Hematopoietic multipotent progenitor cell (in vitro differentiated cells): ENCODE measurements around the gene ZNF804A. TPM values are rescaled to one million over a fixed set of nuclear protein-coding genes. Genes with fewer than 3 reads are reported as not detected.
A peak's percentile ranks its signal among the peaks of the same experiment; 100 is the strongest.

Experiments used
- DNase-seq, 3 donors: peaks; one replicate each; pipeline ENCODE4 v3.0.0-alpha.2; 2011 to 2015; ENCODE audit warnings: low read depth in 2 of 3, low spot score in 2 of 3
- total RNA-seq: library from RNA; depleted of rRNA; stranded (reverse); fragments of >200 nt; gene quantifications from one replicate; pipeline ENCODE4 v1.2.3, GENCODE V29; 2012

The ZNF804A gene
- total RNA-seq, 1 donor: 4.6 TPM

DNA sequence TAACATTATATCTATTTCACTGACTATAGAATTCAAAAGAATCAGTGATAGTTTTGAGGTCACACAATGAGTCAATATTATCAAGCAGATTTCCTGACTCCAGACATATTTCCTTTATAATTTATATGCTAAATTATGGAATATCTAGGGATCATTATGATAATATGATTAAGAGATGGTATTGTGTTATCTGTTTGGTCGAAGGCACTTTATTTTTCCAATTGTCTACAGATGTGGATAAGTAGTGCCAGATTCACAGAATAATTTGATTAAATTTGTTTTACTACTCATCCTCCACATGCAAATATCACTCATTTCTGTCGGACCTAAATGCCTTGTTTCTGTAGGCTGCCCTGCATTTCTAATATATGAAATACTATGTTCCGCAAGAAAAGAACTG lies 4.4 kb downstream of the ZNF804A start:
- DNase-seq: no peak

DNA sequence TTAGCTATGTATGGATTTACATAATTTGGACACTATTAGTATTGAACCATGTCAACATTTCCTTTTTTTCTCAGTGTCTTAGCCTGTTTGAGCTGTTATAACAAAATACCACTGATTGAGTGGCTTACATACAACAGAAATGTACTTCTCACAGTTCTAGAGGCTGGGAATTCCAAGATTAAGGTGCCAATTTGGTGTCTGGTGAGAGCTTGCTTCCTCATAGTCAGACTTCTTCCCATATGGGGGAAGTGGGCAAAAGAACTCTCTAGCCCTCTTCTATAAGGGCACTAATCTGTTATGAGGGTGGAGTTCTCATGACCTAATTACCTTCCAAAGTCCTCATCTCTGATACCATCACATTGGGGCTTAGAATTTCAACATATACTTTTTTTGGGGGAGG lies 12.6 kb downstream of the ZNF804A start:
- no peak for DNase-seq

DNA sequence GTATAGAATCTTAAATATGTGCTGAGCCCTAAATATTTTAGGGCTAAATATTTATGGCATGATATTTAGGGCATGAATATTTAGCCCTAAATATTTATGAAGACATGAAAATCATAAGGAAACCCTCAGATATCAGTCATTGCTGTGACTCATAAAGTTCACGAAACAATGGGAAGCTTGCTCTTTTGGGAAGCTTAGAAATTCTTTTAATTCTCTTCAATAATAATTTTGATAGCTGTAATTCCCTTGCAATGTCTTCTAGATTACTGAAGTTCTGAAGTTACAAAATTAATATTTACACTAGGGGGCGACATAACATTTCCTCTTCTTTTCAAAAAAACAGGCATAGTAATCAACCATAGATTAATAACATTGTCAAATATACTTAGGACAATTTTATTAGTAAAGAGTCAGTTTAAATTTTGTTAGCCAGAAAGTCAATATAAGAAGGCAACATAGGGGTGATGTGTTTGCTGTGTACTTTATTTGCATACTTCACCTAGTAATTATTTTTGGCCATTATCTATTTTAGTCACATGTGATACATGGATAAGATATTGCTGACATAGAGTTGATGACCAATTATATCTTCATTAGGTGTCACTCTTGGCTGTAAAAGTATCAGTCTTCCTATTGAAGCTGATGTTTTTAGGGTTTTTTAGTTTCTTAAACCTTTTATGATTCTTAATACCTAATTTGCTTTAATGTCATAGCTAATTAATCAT lies 13.2 kb downstream of the ZNF804A start:
- DNase-seq: peak in 2 of 3 donors; percentile 26 to 68

DNA sequence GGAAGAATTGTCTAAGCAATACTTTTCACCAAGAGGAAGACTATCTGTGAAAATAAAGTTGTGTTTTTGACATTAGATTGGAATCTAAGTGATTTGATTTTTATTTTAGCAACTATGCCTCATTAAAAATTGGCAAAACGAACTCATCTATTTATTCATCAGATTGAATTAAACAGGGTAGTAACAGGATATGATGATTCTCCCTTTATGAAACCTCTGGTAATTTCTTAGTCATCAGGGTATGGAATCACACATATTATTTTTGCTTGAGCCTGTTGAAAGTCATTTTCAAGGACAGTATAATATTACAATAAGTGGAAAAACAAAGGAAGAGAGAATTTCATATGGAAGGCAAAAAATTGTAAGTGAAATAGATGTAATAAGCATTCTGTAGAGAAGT lies 22.0 kb downstream of the ZNF804A start:
- no peak for DNase-seq

DNA sequence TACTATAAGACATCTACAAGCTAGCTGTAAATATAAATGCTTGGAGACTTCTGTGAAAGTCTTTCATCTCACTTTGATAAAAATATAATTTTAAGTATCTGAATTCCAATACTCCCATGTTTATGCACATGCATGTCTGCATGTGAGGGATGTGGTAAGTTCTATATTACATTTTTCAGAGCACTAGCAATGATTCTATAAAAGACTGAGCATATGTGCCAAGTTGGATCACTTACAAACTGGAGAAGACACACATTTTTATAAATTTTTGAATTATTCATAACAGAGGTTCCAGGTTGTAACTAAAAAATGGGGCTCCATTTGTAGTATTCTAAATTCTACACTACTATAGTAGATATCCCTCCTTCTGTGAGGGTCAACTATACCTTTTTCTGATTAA lies 26.0 kb downstream of the ZNF804A start:
- no peak for DNase-seq

DNA sequence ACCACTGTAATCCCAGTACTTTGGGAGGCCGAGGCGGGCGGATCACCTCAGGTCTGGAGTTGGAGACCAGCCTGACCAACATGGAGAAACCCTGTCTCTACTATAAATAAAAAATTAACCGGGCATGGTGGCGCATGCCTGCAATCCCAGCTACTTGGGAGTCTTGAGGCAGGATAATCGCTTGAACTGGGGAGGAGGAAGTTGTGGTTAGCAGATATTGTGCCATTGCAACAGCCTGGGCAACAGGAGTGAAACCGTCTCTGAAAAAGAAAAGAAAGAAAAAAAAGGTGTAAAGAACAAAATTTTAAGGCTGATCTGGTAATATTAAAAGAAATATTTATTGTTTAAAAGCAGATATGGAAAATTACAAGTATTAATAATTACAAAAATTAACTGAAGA lies 29.7 kb downstream of the ZNF804A start:
- DNase-seq: no peak

DNA sequence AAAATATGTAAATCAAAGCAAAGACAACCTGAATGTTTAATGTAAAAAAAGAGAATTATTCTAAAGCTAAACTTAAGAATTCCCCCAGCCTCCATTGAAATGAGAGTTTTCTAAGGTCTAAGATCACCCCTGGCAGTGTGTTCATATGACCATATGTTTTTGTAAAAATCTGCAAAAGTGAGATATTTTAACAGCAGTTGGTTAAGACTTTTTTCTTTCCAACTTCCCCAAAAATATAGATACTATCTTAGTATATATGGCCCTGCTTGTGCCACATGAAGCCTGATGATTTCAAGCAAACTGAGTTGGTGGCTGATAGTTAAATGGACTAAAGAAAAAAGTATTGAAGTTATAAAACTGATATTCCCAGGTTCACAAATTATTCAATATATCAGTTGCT lies 35.4 kb downstream of the ZNF804A start:
- peak in 2 of 3 donors; percentile 14 to 72 for DNase-seq

DNA sequence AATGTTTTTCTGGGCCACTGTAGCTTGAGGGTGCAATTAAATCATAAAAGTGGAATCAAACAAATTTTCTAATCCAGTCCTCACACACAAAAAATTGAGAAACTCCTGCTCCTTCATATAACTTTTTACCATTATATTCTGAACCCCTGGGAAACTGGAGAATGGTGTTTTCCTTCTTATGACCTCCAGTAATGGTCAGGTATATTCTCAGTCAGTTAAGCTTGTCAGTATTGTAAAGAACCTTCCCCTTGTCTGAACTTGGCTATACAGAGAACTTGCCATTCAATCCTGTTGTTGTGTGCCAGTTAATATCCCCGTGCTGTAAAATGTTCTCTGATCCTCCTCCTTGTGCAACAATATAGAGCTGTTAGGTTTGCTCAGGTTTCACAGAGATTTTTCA lies 39.5 kb downstream of the ZNF804A start:
- no peak for DNase-seq

DNA sequence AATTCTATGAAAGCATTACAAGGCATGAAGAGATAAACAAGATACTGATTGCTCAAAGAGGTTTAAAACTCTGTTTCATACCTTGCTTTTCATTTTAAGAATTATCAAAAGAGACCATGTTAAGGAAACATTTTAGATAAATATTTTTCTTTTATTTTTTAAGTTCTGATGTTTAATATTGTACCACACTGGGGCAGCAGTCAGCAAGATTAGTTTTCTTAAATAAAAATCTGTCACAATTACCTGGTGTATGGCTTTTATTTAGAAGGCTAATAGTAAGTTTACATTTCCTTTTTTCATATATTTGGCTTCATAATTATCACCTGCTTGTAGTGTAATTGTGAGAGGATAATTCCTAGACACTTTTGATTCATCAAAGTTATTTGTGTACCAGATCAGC lies 46.4 kb downstream of the ZNF804A start:
- peak in 1 of 3 donors; percentile 49 for DNase-seq

DNA sequence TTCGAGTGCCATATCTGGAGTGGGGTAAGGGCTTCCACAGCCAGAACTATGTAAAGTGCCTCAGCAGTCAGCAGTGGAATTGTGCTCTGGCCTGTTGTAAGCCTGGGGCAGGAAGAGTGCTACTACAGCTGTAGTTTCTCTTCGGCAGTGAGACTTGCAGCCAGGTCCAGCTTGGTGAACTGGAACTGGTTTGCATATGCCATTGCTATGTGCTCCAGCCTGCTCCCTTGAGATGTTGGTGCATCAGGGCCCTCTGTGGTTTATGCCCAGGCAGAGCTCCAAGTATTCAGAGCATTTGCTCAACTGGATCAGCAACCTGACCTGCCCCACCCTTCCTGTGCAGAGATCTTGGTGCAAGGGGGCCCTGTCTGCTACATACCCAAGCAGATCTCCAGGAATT lies 47.8 kb downstream of the ZNF804A start:
- DNase-seq: no peak

DNA sequence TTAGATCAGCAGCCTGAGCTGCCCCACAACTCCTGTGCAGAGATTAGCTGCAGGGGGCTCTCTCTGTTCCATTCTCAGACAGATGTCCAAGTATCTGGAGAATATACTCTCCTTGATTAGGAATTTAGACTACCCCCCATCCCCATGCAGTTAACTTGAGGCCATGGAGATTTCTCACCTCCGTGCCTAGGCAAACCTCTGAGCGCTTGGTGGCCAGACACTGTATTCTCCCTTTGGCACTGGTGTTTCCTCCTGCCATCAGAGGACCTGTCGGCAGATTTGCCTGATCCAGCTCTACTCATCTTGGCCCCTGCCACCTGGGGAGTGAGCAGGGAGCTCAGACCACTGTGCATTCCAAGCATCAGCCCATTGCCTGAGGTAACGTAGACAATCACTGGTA lies 48.3 kb downstream of the ZNF804A start:
- no peak for DNase-seq

DNA sequence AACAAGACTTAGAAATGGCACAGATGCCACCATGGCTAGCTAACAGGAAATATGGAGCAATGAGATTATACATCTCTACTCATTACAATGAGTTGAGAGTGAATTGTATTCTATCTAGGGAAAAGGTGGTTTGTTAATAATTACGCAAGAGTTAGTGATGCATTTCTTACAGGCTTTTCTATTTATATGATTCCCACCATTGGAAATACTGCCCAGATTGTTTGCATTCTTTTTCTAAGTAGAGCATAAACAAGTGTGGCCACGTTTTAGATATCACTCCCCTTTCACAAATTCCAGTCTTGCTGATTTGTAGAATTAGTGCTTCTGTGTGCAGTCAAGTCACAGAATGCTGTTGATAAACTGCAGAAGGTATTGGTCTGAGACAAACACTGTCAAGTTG lies 56.6 kb downstream of the ZNF804A start:
- no peak for DNase-seq

DNA sequence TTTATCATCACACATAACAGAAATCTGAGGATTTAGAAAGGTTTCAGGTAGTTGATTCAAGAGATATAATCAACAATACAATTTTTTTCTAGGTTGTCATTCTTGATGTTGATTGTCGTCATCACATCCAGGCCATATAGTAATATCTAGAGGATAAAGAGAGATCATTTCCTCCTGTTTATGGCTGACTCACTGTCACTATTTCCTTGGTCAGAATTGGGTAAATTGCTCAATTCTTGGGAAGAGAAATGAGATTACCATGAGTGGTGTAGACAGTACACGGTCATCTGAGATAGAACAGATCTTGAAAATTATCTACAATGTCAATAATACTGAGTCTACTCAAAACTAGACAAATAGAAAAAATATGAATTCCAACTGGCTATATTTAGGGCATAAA lies 78.8 kb downstream of the ZNF804A start:
- no peak for DNase-seq

DNA sequence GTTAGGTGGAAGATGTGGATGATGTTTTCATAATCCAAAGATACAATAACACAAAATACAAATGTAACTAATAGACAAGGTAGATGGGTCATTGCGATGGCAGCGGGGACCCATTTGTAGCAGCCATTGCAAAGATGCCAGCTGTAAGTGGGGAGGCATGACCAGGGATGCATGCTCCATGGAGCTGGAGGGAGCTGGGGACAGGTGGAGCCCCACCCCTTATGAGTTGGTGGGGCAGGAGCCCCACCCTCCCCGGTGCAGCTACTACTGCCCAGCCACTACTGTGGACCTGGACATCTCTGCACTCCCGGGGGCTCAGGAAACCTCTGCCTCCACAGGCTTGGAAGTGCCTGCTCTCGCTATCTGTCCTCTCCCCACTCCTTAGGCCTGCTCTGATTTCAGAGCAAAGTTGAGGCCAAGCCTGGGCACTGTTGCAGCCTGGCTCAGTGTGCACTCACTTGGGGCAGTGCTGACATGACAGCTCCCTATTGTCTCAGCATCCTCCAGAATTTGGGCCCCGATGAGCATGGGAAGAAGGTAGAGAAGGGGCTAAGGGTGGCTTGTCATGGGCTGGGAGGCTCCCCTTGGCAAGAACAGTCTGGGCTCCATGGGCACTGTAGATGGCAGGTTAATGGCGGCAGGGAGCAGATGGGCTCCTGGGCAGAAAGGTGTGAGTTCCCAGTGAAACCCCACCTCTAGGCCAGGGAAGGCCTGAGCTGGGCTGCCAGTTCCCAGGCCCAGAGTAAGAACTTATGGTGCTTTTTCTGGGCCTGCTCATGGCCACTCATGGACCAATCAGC lies 81.1 kb downstream of the ZNF804A start:
- no peak for DNase-seq

DNA sequence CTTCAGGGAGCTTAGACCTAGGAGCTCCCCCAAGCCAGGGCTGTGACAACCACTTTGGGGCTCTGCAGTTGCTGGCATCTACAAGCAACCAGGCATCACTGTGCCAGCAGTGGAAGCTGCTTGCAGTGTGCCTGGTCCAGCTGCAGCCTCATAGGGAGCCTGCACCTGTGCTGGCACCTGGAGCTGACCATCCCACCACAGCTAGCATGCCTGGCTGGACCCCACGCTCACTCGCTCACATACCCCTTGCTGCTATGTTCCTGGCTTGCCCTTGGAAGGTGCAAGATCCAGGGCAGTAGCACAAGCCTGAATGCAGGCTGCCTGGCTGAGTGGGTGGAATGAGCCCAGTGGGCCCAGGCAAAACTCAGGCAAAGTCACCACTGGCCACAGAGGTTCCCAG lies 82.5 kb downstream of the ZNF804A start:
- no peak for DNase-seq

DNA sequence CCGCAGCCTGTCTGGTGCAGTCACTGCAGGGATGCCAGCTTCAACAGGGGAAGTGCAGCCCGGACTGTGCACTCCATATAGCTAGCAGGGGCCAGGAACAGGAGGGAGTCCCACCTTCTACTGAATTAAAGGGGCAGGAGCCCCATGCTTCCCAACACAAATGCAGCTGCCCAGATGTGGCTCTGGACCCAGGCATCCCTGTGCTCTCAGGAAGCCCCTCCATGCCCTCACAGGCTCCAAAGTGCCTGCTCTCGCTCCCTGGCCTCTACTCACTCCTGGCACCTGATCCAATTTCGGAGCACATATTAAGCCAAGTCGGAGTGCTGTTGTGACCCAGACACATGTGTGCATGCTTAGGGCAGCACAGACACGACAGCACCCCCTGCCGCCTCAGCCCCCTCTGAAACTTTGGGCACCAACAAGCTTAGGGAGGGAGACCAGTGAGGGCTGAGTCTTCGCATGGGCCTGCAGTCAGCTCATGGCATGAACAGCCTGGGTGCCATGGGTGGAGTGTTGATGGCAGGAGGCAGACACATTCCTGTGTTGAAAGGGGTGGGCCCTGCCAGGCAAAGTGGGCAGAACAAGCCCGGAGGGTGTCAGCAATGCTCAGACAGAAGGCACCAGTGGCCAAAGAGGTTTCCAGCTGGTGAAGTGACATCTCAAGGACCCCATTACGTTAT lies 83.5 kb downstream of the ZNF804A start:
- DNase-seq: no peak

DNA sequence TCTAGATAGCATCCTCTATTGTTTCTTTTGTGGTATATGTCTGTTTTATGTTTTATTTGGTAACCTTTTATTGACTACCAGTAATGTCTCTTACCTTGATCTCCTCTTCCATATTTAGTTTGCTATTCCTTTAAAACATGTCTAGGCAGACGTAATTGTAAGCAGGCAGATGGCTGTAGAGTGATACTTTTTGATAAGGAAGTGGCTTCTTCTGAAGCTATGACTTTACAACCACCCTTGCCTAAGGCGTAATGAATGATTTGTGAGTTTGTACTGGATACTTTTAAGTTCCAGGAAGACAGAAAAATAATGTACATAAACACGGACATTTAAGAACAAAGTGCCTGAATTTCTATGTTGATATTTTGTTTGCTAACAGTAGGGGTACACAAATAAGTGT lies 85.6 kb downstream of the ZNF804A start:
- peak in 2 of 3 donors; percentile 5 to 36 for DNase-seq

DNA sequence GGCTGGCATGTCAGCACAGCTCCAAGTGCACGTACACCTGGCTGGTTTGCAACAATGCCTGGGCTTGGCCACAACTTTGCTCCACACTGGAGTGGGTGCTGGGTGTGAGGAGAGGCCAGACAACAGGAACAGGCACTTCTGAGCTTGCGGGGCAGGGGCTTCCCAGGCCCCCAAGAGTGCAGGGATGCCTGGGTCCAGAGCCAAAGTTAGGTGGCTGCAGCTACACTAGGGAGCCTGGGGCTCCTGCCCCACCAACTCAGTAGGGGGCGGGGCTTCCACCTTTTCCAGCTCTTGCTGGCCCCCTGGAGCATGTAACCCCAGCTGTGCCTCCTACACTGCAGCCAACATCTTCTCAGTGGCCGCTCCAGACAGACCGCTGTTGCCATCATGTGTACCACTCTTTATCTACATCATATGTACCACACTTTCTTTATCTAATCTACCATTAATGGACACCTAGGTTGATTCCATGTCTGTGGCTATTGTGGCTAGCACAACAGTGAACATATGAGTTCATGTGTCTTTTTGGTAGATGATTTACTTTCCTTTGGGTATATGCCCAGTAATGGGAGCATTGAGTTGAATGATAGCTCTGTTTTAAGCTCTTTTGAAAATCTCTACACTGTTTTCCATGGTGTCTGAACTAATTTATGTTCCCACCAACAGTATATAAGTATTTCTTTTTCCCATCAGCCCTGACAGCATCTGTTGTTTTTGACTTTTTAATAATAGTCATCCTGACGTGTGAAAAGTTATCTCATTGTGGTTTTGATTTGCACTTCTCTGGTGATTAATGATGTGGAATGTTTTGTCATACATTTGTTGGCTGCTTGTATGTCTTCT lies 87.9 kb downstream of the ZNF804A start:
- DNase-seq: peak in 2 of 3 donors; percentile 13 to 80

DNA sequence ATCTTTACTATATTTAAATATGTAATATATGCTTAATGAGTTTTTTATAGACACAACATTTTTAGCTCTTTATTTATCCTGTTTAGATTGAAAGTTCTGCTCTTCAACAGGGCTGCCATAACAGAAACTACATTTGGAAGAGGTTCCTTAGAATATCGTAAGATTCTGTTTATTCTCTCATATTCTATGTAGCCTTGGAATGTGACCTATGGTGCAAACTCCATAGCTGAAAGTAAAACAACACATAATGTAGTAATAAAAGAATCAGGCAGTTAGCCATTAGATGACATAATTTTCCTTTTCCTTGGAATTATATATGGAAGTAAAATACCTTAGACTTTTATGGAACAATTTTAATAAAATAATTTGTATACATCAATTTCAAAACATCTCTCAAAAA lies 91.3 kb downstream of the ZNF804A start:
- DNase-seq: no peak

DNA sequence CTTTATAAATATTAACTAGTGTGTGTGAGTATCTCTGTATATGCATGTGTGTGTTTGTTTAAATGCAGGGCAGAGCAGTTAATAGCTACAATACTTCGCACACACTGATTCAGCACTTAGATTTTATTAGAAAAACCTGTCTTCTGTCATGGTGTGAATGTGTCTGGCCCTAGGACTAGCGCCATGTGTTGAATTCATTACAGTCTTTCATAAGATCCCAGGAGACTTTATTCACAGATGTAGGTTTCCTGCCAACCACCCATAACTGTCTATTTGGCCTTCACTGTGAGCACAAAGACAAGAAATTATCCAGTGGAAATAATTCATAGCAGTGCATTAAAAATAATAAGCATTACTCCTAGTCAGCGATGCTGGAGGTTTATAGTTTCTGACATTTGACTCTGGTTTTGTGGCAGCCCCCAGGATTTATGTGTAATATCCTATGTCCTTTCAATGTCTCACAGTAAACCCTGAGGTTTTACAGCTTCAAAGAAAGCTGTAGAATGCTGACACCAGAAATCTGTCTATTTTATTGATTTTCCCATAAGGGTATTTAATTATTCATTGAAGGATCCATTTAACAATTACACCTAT lies 93.9 kb downstream of the ZNF804A start:
- DNase-seq: no peak
